Sigmoid colon (tissue), 4 donors: Measurements from ENCODE around the gene FHAD1.

ENCODE experiments used
- CTCF ChIP-seq, 4 experiments: fragments of 450-650 bp in 3 of 4; fragments of 200-600 bp in 1 of 4; IDR thresholded peaks; one replicate each; pipeline ENCODE4 v1.5.1; 2016 to 2019; ENCODE audit warnings: antibody characterized with exemption in 4 of 4, mild to moderate bottlenecking in 3 of 4, moderate library complexity in 2 of 4
- POLR2A ChIP-seq, 2 donors: fragments of 450-650 bp; IDR thresholded peaks; one replicate each; pipeline ENCODE4 v1.6.1; 2016; ENCODE audit warnings: antibody characterized with exemption in 2 of 2, mild to moderate bottlenecking in 2 of 2, moderate library complexity in 2 of 2
- POLR2AphosphoS5 ChIP-seq, 4 donors: sonication (generic); formaldehyde crosslinking; IDR thresholded peaks; one replicate each; pipeline ENCODE4 v1.6.1; 2017; ENCODE audit warnings: antibody characterized with exemption in 4 of 4

- TF ChIP-seq CTCF (IDR thresholded peaks at IDR 0.05): no peak
- no peak for TF ChIP-seq POLR2AphosphoS5 (IDR thresholded peaks at IDR 0.05)
- TF ChIP-seq POLR2A (IDR thresholded peaks at IDR 0.05): no peak
Measured at GRCh38 chr1:15231714-15232201, 15.3 kb upstream of the FHAD1 start.
